Measurements from ENCODE around the gene MS4A6E.

DNA sequence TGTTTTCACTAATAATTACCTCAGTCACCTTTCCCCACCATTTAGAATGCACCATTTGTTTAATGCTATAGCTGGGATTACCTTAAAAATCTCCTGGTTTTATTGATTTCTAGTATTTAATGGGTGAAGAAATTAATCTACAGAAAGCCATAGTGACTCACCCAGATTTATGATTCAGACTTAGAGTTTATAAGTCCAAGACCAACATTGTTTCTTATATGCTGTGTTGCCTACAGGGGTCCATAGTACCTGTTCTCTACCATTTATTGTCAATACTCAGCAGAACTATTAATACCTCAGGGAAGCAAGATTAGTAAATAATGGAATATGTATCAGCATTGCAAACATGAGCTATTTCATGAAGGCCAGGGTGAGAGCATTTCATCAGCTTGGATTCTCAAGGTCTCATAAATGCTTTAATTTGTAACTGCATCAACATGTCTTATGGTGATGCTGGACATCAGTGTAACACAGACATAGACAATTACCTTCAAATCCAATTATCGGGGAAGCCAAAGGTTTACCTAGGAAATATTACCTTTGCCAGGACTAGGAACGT lies 43.3 kb downstream of the MS4A6E start:
- TF ChIP-seq, protein P1, sequence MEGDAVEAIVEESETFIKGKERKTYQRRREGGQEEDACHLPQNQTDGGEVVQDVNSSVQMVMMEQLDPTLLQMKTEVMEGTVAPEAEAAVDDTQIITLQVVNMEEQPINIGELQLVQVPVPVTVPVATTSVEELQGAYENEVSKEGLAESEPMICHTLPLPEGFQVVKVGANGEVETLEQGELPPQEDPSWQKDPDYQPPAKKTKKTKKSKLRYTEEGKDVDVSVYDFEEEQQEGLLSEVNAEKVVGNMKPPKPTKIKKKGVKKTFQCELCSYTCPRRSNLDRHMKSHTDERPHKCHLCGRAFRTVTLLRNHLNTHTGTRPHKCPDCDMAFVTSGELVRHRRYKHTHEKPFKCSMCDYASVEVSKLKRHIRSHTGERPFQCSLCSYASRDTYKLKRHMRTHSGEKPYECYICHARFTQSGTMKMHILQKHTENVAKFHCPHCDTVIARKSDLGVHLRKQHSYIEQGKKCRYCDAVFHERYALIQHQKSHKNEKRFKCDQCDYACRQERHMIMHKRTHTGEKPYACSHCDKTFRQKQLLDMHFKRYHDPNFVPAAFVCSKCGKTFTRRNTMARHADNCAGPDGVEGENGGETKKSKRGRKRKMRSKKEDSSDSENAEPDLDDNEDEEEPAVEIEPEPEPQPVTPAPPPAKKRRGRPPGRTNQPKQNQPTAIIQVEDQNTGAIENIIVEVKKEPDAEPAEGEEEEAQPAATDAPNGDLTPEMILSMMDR (IDR thresholded peaks at IDR 0.05), result no peak
- no peak for TF ChIP-seq EZH2 (IDR thresholded peaks at IDR 0.05; ENCODE audit: borderline replicate concordance, insufficient read depth, low read depth, low read length, poor library complexity, severe bottlenecking)

Data from B cell (primary cell).